Left ventricle myocardium superior (tissue), 1 donor: ENCODE measurements around the gene AGPS. TPM values are rescaled to one million over a fixed set of nuclear protein-coding genes. Genes with fewer than 3 reads are reported as not detected.

ENCODE experiments used
- ATAC-seq: fragments of 200-7000 bp; cut with Tn5 transposase; one replicate; pipeline ENCODE4 v1.9.1; 2020; ENCODE audit warnings: mild to moderate bottlenecking, moderate library complexity
- DNase-seq: peaks from one replicate; pipeline ENCODE4 v3.0.0-alpha.2; 2020
- intact Hi-C: fragments of 100-400 bp; cut with micrococcal nuclease; formaldehyde crosslinking; loops from one replicate; pipeline ENCODE4 v1.11.0; 2022
- total RNA-seq: library from RNA; stranded (reverse); fragmentation: NEBNext Ultra II Directional; extraction: Animal tissue kit (Norgen Biotek cat#: 25700); gene quantifications from one replicate; pipeline ENCODE4 v1.2.1, GENCODE V29; 2021
- donor health status: DM: no; HTN: yes; CAD: no; lungs with severe emphysema.

AGPS gene
- total RNA-seq, 1 donor from 2014 or later: 33.4 TPM

DNA sequence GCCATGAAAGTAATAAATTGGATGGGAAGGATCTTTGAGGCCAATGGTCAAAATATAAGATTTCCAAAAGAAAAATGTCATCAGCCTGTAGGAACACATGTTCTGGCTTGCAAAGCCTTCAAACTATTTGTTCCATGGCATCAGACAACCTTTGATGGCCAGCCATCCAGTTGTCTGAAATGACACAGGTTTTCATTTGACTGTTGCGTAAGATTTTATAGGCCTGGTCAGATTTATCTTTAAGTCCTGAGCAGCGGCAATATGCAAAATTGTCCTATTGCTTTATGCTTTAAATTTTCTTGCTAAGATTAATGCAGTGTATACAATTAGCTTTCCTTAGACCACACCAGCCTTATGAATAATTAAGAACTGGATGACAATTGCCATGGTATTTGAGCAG, 167.1 kb downstream of the AGPS start:
- intact Hi-C loops: no loop called here
- DNase-seq: no peak
- ATAC-seq: no peak

DNA sequence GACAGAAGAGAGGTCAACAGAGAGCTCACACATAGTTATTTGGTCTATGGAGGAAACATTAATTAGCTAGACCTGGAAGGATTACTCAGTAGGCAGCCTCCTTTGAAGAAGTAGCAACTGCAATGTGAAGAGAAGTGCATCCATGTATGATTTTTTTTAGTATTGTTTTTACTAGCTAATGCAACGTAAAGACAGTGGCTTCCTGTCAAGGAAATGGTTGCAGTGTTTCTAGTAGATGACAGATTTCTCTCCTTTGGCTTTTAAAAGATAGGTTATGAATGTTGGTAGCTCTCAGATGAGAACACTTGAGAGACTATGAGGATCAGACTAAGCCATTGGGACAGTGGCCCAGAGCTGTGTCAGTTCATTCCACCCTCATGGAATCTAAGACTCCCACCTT, 175.8 kb downstream of the AGPS start:
- ATAC-seq (no peak), DNase-seq (no peak)
- intact Hi-C loops: no loop called here

DNA sequence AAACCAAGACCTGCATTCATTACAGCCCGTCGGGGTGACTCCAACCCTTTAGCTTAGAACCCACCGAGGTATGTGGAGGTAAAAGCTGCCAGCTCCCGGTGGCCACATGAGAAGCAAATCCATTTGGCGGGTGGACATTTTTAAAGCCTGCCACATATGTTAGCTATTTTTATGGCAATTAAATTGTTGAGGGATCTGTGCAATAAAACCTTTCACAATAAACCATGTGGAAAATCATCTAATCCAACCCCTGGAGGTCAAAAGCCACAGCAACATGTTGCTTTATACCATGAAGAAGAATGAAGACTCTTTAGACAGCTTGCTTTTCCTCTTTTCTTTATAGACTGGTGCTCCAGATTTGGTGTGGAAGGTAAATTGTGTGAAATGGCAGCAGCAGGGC, 176.3 kb downstream of the AGPS start:
- no peak for ATAC-seq
- DNase-seq: no peak
- intact Hi-C loops: no loop called here

DNA sequence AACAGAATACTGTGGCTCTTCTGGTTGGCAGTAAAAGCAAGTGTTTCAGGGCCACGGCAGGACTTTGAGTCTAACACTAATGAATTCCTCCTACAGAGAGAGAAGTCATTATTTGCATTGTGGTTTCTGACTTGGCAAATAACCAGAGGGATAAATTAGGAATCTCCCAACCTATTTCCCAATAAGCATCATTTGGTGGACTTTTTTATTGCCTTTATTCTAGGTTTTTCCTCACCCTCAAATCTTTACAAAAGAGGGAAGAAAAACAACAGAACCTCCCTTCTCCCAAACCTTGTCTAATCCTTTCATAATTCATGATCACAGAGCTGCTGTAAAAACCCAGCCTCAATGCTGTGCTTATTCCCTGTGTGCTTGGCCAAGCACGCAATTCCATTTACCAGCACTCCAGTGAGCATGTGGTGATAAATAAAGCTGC, 179.7 kb downstream of the AGPS start:
- intact Hi-C loops: no loop called here
- ATAC-seq: no peak
- DNase-seq: no peak

DNA sequence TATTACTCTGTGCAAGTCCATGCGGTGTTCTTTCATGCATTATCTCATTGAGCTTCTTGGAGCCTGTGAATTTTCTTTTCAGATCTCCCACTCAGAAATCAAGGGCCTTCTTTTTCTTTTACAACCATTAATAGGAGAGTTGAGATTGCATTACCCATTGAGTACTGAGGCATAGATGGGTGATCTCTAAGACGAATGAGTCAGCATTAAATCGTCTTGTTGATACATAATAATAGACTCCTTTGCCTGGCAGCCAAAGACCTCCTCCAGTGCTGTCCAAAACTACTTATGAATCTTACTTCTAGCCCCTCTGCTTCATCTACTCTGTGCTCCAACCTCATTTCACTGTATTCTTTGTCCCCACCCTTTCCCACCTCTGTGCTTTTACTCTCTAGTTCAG, 180.5 kb downstream of the AGPS start:
- intact Hi-C loops: no loop called here
- ATAC-seq (no peak), DNase-seq (no peak)

DNA sequence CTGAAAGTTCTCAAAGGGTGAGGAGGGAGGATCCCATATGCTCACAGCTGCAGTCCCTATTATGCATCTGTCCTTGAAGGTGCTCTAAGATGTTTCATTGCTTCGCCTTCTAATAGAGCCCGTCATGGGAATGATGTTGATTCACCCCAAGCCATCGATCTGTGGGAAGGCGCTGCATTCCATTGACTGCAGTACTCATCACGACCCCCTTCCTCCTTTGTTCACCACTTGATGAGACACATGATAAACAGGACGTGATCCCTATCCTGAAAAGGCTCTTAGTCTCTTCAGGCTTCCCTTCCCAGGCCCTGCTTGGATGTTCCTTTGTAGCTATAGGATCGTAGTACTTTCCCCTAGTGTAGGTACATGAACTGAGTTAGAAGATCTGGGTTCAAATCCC, 181.8 kb downstream of the AGPS start:
- intact Hi-C loops: no loop called here
- DNase-seq (no peak), ATAC-seq (no peak)

DNA sequence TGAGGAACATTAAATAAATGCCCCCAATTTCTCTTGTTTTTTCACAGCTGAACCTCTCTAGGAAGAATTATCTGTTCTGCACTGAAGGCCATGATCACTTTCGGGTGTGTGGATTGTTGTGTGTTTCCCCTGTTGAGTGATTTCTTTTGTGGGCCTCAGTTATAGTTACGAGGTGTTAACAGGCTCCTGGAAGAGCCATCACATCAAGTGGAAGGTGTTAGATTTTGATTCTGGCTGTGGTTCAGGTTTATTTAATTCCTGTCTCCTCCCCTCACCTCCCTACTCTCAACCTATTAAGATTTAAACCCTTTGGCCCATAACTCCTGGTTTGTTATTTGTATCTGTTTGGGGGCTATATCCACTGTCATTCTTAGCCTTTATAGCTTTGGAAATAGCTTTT, 182.8 kb downstream of the AGPS start:
- DNase-seq (no peak), ATAC-seq (peak; percentile 58)
- intact Hi-C loops: no loop called here

DNA sequence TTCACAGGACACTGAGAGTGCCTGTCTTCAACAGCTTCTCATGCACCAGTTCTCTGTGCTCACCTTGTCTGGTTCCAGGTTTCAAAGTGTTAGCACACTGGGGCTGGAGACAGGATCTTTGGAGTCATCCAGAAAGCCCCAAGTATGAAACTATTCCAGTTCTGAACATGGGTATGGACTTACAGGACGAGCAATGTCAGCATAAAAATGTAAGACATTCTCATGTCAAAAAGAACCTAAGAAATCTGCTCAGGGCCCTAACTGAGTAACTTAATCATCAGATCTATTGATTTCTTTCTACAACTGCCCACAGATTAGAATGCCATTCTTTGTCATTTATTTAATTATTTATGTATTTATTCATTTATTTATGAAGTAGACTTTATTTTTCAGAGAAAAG, 184.5 kb downstream of the AGPS start:
- no peak for DNase-seq
- intact Hi-C loops: no loop called here
- ATAC-seq: no peak

DNA sequence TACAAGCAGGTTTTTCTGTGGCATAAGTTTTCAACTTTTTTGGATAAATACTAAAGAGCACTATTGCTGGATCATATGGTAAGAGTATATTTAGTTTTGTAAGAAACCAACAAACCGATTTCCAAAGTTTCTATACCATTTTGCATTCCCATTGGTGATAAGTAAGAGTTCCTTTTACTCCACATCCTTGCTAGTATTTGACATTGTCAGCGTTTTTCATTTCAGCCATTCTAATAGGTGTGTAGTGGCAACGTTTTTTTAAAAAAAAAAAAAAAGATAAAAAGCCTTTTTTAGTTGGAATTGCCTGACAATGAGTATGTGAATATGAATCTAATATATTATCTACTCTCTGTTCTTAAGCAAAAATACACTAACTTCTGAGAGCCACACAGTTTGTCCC, 185.9 kb downstream of the AGPS start:
- ATAC-seq (no peak), DNase-seq (no peak)
- intact Hi-C loops: no loop called here

DNA sequence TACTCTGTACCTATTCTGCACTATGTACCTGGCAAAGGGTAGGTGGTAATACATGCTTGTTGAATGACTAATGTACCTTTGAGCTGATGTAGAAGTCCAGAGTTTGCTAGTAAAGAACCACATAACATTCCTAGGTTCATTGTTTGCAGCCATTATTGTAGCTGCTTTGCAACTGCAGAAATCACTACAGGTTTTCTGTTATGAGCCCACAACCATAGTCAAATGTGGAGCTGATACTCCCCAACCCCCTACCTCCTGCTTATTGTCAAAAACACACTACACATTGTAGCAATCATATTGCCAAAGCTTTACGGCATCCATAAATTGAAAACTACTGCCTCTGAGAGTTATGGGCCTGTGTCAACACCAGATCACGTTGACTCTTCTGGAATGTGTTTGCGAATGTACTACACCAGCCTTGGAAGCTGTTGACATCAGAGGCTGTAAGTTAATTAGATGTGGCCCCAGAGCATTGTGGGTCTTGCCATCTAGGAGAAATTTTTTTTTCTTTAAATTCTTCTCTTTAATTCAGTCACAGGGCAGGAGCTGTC, 187.0 kb downstream of the AGPS start:
- intact Hi-C loops: no loop called here
- ATAC-seq: no peak

DNA sequence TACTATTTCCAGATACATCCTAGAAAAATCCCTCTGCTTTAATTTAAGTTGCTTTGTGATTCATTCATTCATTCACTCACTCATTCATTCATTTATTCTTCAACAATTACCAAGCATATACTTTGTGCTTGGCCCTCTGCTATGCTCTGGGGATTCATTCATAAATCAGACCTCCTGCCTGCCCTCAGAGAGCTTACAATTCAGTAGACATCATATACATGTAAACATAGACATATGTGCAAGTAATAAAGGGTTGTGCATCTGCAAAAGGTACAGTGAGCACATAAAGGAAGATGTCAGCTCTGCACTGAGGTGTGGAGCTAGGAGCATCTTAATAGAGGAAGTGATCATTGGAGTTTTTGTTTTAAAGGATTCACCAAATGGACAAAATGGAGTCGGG, 189.4 kb downstream of the AGPS start:
- ATAC-seq (no peak), DNase-seq (no peak)
- intact Hi-C loops: no loop called here

More for the DNA sequence above, 187.0 kb downstream of the AGPS start:
- DNase-seq: no peak

DNA sequence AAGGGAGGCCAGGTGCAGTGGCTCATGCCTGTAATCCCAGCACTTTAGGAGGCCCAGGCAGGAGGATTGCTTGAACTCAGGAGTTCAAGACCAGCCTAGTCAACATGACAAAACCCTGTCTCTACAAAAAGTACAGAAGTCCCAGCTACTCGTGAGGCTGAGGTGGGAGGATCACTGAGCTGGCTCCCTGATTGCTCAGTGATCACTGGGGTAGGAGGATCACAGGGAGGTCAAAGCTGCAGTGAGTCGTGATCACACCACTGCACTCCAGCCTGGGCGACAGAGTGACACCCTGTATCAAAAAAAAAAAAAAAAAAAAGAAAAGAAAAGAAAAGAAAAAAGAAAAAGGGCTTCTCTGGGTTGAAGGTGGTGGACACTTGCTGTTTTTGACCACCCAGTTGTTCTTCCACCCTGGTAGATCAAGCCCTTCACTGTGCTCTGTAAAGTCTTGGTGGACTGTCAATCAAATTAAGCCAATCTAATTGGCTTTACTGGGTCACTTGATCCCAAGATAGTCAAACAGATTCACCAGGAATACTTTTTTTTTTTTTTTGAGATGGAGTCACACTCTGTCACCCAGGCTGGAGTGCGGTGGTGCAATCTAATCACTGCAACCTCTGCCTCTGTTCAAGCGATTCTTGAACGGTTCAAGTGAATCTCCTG, 191.6 kb downstream of the AGPS start:
- ATAC-seq: no peak
- no peak for DNase-seq
- intact Hi-C loops: no loop called here

DNA sequence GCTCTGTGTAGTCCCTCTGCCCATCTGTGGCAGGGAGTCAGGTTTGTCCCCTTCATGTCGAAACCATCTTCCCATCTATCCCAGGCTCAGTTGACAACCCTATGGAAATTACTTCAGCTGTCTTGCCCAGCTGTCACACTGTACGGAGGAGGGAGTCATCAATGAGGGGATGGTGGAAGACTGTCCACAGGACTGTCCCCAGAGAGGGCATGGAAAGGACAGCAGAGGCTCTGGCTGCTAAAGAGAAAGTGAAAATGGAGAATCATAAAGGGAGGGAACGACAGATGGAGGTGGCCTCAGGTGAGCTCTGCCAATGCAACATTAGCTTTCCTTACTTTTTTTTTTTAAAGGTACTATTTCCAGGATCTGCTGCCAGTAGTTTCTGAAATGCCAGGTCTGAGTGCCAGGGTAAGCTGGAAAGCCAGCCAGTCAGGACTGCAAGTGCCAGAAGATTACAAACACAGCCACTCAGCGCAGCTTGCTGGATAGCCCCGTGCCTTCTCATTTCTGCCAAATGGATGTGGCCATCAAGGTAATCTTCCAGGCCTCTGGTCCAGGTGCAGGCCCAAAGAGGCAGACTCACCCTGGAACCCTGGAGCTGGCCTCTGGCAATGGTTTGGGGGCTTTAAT, 192.8 kb downstream of the AGPS start:
- DNase-seq (peak; percentile 54), ATAC-seq (peak; percentile 96)
- intact Hi-C loops: no loop called here

DNA sequence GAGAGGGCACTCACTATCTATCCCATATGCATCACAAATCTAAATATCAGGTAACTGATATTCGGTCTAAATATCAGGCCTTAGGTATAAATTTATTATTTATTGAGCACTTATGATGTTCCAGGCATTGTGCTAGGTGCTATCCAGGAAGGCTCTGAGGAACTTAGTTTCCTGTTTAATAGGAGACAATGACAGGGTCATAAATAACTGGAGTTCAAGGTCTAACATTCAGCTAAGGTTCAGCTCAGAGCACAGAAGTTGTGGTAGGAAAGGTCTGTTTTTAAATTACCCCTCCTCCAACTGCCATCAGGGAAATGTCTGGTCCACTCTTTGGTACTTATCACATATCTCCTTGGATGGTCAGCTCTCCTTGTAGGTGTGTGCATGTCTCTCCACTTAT, 193.6 kb downstream of the AGPS start:
- intact Hi-C loops: no loop called here

DNA sequence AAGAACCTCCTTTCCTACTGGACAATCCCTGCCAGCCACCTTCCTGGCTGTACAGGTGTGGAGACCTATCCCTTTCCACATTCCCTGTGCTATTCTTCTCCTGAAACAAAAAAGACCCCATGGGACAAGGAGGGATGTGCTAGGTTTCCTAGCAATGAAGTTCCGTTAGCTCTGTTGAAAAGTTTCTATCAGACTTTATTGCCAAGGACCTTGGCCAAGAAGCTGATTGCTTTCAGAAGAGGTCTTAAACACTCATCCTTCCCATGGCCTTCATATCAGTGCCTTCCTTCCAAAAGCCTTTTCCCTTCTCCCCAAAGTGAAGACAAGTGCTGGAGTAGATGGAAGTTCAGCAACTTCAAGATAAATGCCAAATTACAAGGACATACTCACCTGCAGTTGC, 194.8 kb downstream of the AGPS start:
- no peak for ATAC-seq

More for the DNA sequence above, 193.6 kb downstream of the AGPS start:
- ATAC-seq: no peak
- DNase-seq: no peak

DNA sequence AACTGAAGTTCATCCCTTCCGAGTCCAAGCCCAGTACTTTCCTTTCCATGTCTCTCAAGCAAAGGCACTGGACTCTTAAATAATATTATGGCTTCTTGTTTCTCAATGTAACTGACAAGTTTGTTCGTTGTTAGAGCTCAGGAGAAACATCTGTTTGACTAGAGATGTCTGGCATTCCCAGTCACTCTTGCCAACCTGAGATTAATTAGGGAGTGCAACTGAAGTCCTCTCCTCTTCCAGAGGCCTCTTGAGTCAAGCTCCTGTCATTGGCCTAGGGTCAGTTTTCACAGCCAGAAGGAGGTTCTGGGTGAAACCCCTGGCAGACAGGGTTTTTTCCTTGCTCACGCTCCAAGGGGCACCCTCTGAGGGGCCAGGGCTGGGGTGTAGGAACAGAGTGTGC, 196.1 kb downstream of the AGPS start:
- DNase-seq (no peak), ATAC-seq (no peak)
- intact Hi-C loops: no loop called here

More for the DNA sequence above, 194.8 kb downstream of the AGPS start:
- no peak for DNase-seq
- intact Hi-C loops: no loop called here

DNA sequence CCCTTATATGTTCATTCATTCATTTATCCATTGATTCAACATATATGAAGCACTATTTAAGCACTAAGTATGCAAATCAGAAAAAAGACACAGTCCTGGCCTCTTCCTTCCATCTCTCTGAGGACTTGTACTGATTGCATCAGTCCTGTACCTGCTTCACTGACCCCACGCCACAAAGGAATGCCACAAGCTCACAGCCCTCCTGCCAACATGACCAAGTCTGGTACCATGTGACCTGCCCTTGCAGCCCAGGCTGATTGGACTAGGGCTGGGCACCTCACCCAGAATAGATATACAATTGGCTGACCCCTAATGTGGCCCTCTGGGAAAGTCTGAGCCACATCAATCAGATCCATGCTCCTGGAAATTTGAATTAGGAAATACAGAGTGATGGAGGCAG, 196.6 kb downstream of the AGPS start:
- DNase-seq (no peak), ATAC-seq (no peak)
- intact Hi-C loops: no loop called here

DNA sequence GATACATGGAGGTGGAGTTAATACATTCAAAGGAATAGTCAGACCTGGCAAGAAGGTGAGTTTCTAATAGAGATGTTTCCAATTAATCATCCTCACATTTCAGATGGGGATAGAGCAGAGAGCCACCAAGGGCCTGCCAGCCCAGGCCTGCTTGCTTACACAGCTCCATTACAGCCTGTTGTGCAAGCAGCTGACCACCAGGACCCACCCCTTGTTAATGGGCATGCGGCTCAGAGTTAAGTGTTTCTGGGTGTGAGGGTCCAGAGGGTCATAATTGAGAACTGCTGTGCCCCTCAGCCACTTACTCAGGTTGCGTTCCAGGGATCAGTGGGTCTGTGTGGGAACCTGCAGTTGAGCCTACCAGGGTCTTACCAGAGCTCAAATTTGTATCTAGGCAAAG, 199.8 kb downstream of the AGPS start:
- no peak for DNase-seq
- intact Hi-C loops: no loop called here
- ATAC-seq: no peak

DNA sequence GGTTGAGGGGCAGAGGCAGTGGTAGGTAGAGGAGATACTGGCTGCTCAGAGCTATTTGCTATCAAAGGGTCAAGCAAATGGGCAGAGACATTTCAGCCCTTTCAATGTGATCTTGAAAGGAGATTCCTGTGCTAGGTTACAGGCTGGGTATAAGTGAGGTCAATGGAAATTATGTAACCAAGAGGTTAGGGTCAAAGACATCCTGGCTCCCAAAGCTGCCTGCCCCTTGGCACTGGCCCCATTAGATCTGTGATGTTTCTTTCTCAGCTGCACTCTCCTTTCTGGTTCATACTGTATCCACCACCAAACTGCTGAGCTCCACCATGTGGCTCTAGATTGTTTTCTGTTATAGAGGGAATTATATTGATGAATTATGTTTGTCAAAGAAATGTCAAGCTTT, 200.4 kb downstream of the AGPS start:
- ATAC-seq: no peak
- intact Hi-C loops: no loop called here
- DNase-seq: no peak

DNA sequence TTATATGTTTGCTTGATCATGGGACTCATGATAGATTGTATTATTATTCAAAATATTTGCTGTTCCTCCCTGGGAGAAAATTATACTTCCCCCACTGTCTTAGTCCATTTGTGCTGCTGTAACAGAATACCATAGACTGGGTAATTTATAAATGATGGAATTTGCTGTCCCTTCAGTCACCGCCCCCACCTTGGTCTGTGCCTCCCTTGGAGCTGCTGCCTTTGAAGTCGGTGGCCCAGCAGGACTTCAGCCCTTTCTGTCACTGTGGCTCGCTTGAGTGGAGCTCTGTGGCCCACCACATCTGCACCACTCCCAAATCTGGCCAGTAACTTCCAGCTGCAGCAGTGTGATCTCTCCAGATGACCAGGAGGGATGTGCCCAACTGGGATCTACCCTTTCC, 200.8 kb downstream of the AGPS start:
- DNase-seq: no peak
- intact Hi-C loops: no loop called here
- ATAC-seq: no peak
